Neural progenitor cell (in vitro differentiated cells): ENCODE measurements around the gene SHC2. TPM values are rescaled to one million over a fixed set of nuclear protein-coding genes. Genes with fewer than 3 reads are reported as not detected.
"Not testable (repeated sequence)": the region's sequence is repeated elsewhere in the genome, so short reads cannot be mapped to it uniquely, and the experiment has no call there.

ENCODE experiments used
- DNase-seq: peaks from one replicate; pipeline ENCODE4 v3.0.0-alpha.2; 2016; ENCODE audit warnings: low spot score
- H2AFZ ChIP-seq: fragments of 200-600 bp; sonication (generic); replicated peaks from 2 replicates; pipeline ENCODE4 v1.6.1; 2016; ENCODE audit warnings: antibody characterized with exemption
- H3F3A ChIP-seq: fragments of 200-600 bp; sonication (generic); 2 replicates; pipeline ENCODE4 v1.6.1; 2016; ENCODE audit warnings: antibody characterized with exemption, low read depth
- H3K27ac ChIP-seq: fragments of 200-600 bp; sonication (generic); 2 replicates; pipeline ENCODE4 v1.5.1; 2016; ENCODE audit warnings: mild to moderate bottlenecking
- H3K27me3 ChIP-seq: fragments of 200-600 bp; sonication (generic); 2 replicates; pipeline ENCODE4 v1.6.1; 2016; ENCODE audit warnings: mild to moderate bottlenecking, moderate library complexity
- H3K36me3 ChIP-seq: fragments of 200-600 bp; sonication (generic); 2 replicates; pipeline ENCODE4 v1.5.1; 2016
- H3K4me1 ChIP-seq: fragments of 200-600 bp; sonication (generic); 2 replicates; pipeline ENCODE4 v1.6.1; 2016; ENCODE audit warnings: mixed run types
- H3K4me2 ChIP-seq: fragments of 200-600 bp; sonication (generic); 2 replicates; pipeline ENCODE4 v1.6.1; 2016
- H3K4me3 ChIP-seq: fragments of 200-600 bp; sonication (generic); 2 replicates; pipeline ENCODE4 v1.5.1; 2016
- H3K79me2 ChIP-seq: fragments of 200-600 bp; sonication (generic); 2 replicates; pipeline ENCODE4 v1.6.1; 2016; ENCODE audit warnings: low read depth
- H3K9ac ChIP-seq: fragments of 200-600 bp; sonication (generic); 2 replicates; pipeline ENCODE4 v1.6.1; 2016
- H3K9me3 ChIP-seq: fragments of 200-600 bp; sonication (generic); 2 replicates; pipeline ENCODE4 v1.5.1; 2016; ENCODE audit warnings: low read depth
- H4K20me1 ChIP-seq: fragments of 200-600 bp; sonication (generic); 2 replicates; pipeline ENCODE4 v1.6.1; 2016; ENCODE audit warnings: low read depth
- H3K27ac Mint-ChIP-seq: 3 replicates; pipeline ENCODE4 v1.8.0; 2021; ENCODE audit warnings: mixed read lengths
- H3K27me3 Mint-ChIP-seq: 2 replicates; pipeline ENCODE4 v1.8.0; 2022; ENCODE audit warnings: low read depth, mild to moderate bottlenecking, inconsistent platforms, moderate library complexity, mixed read lengths; ENCODE audit not compliant: insufficient read depth
- H3K36me3 Mint-ChIP-seq: 3 replicates; pipeline ENCODE4 v1.8.0; 2021; ENCODE audit warnings: mixed read lengths
- H3K4me1 Mint-ChIP-seq: 3 replicates; pipeline ENCODE4 v1.8.0; 2021; ENCODE audit warnings: mixed read lengths
- H3K4me3 Mint-ChIP-seq: 3 replicates; pipeline ENCODE4 v1.8.0; 2021; ENCODE audit warnings: mild to moderate bottlenecking, moderate library complexity, mixed read lengths
- H3K9me3 Mint-ChIP-seq: 3 replicates; pipeline ENCODE4 v1.8.0; 2020; ENCODE audit warnings: mixed read lengths
- CTCF ChIP-seq: fragments of 200-600 bp; sonication (generic); IDR thresholded peaks from 2 replicates; pipeline ENCODE4 v1.5.1; 2017; ENCODE audit warnings: antibody characterized with exemption, mild to moderate bottlenecking
- EZH2 ChIP-seq: fragments of 200-600 bp; sonication (generic); IDR thresholded peaks from 2 replicates; pipeline ENCODE4 v1.6.1; 2017; ENCODE audit warnings: antibody characterized with exemption, mild to moderate bottlenecking, moderate library complexity
- EZH2phosphoT487 ChIP-seq: fragments of 200-600 bp; sonication (generic); IDR thresholded peaks from 2 replicates; pipeline ENCODE4 v1.6.1; 2017; ENCODE audit warnings: antibody characterized with exemption
- total RNA-seq: library from RNA; depleted of rRNA; stranded (reverse); fragments of >200 nt; gene quantifications from 2 replicates; pipeline ENCODE4 v1.2.3, GENCODE V29; 2015; ENCODE audit warnings: low replicate concordance

SHC2 gene
- total RNA-seq, 1 donor from 2014 or later = 3.2 TPM

DNA sequence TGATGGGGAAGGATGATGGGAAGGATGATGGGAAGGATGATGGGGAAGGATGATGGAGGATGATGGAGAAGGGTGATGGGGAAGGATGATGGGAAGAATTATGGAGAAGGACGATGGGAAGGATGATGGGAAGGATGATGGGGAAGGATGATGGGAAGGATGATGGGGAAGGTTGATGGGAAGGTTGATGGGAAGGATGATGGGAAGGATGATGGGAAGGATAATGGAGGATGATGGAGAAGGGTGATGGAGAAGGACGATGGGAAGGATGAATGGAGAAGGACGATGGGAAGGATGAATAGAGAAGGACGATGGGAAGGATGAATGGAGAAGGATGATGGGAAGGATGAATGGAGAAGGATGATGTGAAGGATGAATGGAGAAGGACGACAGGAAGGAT is 65.4 kb downstream of the SHC2 start:
- no peaks in the 10 kb centered on the region for H3K79me2 ChIP-seq
- no peaks in the 10 kb centered on the region for H3K4me1 ChIP-seq
- no peak overlapping the region for H3K9ac ChIP-seq
- Mint-ChIP-seq H3K27ac (no peak overlapping the region), H3K9me3 (peaks cover 35% of the 10 kb centered on the region), H3K4me3 (no peak overlapping the region), H3K36me3 (no peaks in the 10 kb centered on the region), H3K4me1 (peaks cover 8% of the 10 kb centered on the region), H3K27me3 (peaks cover 13% of the 10 kb centered on the region)
- no peaks in the 10 kb centered on the region for H3K27me3 ChIP-seq
- H4K20me1 ChIP-seq = no peaks in the 10 kb centered on the region
- H3K4me3 ChIP-seq = no peak overlapping the region
- no peak overlapping the region for H3K4me2 ChIP-seq
- TF ChIP-seq EZH2 (no peak), CTCF (no peak), EZH2phosphoT487 (no peak)
- H2AFZ ChIP-seq = no peak overlapping the region
- H3K27ac ChIP-seq = no peak overlapping the region
- DNase-seq = no peak
- H3K9me3 ChIP-seq = no peaks in the 10 kb centered on the region
- H3K36me3 ChIP-seq = no peaks in the 10 kb centered on the region
- H3F3A ChIP-seq = peaks cover 8% of the 10 kb centered on the region

DNA sequence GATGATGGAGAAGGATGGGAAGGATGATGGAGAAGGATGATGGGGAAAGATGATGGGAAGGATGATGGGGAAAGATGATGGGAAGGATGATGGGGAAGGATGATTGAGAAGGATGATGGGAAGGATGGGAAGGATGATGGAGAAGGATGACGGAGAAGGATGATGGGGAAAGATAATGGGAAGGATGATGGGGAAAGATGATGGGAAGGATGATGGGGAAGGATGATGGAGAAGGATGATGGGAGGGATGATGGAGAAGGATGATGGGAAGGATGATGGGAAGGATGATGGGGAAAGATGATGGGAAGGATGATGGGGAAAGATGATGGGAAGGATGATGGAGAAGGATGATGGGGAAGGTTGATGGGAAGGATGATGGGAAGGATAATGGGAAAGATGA is 66.0 kb downstream of the SHC2 start:
- not testable (repeated sequence) for H4K20me1 ChIP-seq, H3K36me3 Mint-ChIP-seq, H3F3A ChIP-seq, H3K9ac ChIP-seq, H3K4me3 ChIP-seq, H3K36me3 ChIP-seq, H3K79me2 ChIP-seq, H2AFZ ChIP-seq, H3K27ac Mint-ChIP-seq, H3K4me2 ChIP-seq, H3K9me3 ChIP-seq, H3K27ac ChIP-seq, H3K4me3 Mint-ChIP-seq, H3K27me3 ChIP-seq, DNase-seq, H3K4me1 ChIP-seq
- peaks cover 35% of the 10 kb centered on the region for H3K9me3 Mint-ChIP-seq
- peaks cover 12% of the 10 kb centered on the region for H3K4me1 Mint-ChIP-seq
- H3K27me3 Mint-ChIP-seq = peaks cover 13% of the 10 kb centered on the region

DNA sequence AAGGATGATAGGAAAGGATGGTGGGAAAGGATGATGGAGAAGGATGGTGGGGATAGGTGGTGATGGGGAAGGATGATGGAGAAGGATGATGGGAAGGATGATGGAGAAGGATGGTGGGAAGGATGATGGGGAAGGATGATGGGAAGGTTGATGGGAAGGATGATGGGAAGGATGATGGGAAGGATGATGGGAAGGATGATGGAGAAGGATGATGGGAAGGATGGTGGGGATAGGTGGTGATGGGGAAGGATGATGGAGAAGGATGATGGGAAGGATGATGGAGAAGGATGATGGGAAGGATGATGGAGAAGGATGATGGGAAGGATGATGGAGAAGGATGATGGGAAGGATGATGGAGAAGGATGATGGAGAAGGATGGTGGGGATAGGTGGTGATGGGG is 67.3 kb downstream of the SHC2 start:
- not testable (repeated sequence) for H3K27ac Mint-ChIP-seq, H3K9ac ChIP-seq, H3K4me1 ChIP-seq, H3K36me3 Mint-ChIP-seq, H3K27ac ChIP-seq, H2AFZ ChIP-seq, H3K79me2 ChIP-seq, H3K4me3 ChIP-seq, H3F3A ChIP-seq, H3K4me2 ChIP-seq, H3K9me3 ChIP-seq, DNase-seq, H3K27me3 ChIP-seq, H4K20me1 ChIP-seq, H3K36me3 ChIP-seq
- peaks cover 16% of the 10 kb centered on the region for H3K4me1 Mint-ChIP-seq
- peaks cover 33% of the 10 kb centered on the region for H3K9me3 Mint-ChIP-seq
- H3K4me3 Mint-ChIP-seq = peak overlapping the region; percentile 60
- peaks cover 16% of the 10 kb centered on the region for H3K27me3 Mint-ChIP-seq

DNA sequence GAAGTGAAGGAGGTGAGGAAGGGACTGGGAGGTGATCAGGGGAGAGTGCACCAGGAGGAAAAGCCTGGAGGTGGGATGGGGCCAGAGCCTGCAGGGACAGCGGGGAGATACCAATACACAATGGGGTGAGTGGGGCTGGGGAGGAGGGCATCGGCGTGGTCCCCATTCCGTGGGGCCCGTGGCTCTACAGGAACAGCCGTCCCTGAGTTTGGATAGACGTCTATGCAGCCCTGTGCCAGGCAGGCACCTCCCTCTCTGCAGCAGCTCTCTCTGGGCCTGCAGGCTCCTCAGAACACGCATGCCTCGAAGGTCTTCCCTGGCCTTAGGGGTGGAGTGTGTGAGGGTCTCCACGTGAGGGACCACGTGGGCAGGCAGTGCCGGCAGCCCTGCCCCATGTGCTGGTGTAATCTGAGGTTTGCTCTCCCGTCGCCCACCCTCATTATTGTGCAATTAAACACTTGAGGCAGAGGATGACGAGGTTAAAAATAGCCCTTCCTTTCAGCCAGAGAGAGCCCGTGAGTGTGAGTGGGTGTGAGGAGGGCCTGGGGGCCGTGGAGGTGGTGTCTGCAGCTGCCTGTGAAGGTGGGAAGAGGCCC is 68.4 kb downstream of the SHC2 start:
- no peaks in the 10 kb centered on the region for H3K9me3 ChIP-seq
- H3K4me1 ChIP-seq = peaks cover 2% of the 10 kb centered on the region
- TF ChIP-seq CTCF = no peak
- no peak for TF ChIP-seq EZH2phosphoT487
- no peak for TF ChIP-seq EZH2
- H3K4me3 ChIP-seq = no peak overlapping the region
- no peaks in the 10 kb centered on the region for H4K20me1 ChIP-seq
- H3K36me3 Mint-ChIP-seq = no peaks in the 10 kb centered on the region
- peak overlapping the region; percentile 18 for H3K27ac Mint-ChIP-seq
- H3K4me3 Mint-ChIP-seq = peak overlapping the region; percentile 22
- no peak overlapping the region for H3K4me2 ChIP-seq
- no peaks in the 10 kb centered on the region for H3K79me2 ChIP-seq
- H3K27ac ChIP-seq = no peak overlapping the region
- H3K27me3 Mint-ChIP-seq = peaks cover 21% of the 10 kb centered on the region
- H3K36me3 ChIP-seq = no peaks in the 10 kb centered on the region
- peaks cover 8% of the 10 kb centered on the region for H3F3A ChIP-seq
- H3K9ac ChIP-seq = no peak overlapping the region
- H3K4me1 Mint-ChIP-seq = peaks cover 18% of the 10 kb centered on the region
- H3K27me3 ChIP-seq = no peaks in the 10 kb centered on the region
- peaks cover 33% of the 10 kb centered on the region for H3K9me3 Mint-ChIP-seq
- DNase-seq = no peak
- no peak overlapping the region for H2AFZ ChIP-seq
